Measurements from ENCODE around the gene SLC35A2.

DNA sequence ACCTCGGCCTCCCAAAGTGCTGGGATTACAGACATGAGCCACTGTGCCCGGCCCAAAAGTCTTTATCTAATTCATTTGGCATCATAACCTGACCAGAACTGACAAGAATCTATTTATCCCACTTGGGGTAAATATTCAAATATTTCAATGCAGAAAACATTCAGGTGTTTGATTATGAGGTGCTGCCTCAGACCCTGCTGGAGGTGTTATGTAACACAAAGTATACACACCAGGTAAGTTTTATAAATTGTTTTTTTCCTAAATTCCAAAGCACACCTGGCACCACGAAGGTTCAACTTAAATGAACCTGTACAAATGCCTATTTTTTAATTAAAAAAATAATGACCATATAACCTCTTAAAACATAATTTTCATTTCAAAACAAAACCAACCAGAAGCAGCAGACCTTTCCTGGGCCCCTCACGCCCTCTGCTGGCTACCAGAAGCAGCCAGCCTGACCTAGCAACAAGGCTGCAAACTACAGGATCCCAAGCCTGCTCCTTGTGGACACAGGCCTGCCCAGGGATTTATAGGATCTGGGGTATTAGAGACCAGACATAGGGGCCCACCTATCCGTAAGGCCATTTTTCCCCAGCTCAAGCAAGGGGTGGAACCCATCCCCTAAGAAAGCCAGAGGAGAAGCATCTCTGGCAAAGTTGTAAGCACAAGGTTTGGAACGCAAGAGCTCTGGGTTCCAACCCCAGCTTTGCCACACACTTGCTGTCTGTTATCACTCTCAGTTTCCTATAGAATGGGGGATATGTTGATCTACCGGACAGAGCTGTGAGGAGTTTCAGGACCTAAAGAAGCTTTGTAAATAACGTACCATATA is 34.3 kb upstream of the SLC35A2 start:
- no peak for TF ChIP-seq POLR2AphosphoS5 (IDR thresholded peaks at IDR 0.05)
- TF ChIP-seq, protein P1, sequence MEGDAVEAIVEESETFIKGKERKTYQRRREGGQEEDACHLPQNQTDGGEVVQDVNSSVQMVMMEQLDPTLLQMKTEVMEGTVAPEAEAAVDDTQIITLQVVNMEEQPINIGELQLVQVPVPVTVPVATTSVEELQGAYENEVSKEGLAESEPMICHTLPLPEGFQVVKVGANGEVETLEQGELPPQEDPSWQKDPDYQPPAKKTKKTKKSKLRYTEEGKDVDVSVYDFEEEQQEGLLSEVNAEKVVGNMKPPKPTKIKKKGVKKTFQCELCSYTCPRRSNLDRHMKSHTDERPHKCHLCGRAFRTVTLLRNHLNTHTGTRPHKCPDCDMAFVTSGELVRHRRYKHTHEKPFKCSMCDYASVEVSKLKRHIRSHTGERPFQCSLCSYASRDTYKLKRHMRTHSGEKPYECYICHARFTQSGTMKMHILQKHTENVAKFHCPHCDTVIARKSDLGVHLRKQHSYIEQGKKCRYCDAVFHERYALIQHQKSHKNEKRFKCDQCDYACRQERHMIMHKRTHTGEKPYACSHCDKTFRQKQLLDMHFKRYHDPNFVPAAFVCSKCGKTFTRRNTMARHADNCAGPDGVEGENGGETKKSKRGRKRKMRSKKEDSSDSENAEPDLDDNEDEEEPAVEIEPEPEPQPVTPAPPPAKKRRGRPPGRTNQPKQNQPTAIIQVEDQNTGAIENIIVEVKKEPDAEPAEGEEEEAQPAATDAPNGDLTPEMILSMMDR (IDR thresholded peaks at IDR 0.05): peak in 5 of 7 experiments; percentile 22 to 71 (median 57)
- no peak for TF ChIP-seq POLR2A (IDR thresholded peaks at IDR 0.05)
